ENCODE results near the gene NOTCH4.
"Not testable (repeated sequence)": the region's sequence is repeated elsewhere in the genome, so short reads cannot be mapped to it uniquely, and the experiment has no call there.

Gene NOTCH4

GRCh38 chr6:32223258-32224235, at the start of gene NOTCH4:
TSS of gene NOTCH4 (minus strand) at chr6:32224067. CDS start at chr6:32223928, 139 bp downstream.
- DNase-seq, result no peak

- DNase-seq, result no peak
Measured at GRCh38 chr6:32271429-32271828, 47.6 kb upstream of the NOTCH4 start.

GRCh38 chr6:32268459-32268858, 44.6 kb upstream of the NOTCH4 start:
- DNase-seq, result not testable (repeated sequence)

DNA sequence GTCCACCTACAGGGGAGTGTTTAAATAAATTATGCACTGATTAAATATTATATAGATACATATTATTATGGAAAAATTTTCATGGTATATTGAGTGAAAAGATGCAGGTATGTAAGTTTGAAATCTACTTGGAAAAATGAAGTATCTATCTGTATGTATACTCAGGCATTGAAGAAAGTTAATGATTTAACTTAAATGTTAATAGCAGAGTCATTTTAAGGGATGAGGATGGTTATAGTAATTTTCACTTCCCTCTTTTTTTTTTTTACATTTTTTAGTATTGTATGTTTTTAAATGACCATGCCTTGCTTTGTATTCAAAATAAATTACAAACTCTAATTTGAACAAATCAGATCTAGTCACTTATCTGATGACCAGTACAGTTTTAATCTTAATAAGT, 43.2 kb upstream of the NOTCH4 start:
- no peak for DNase-seq

- not testable (repeated sequence) for DNase-seq
Measured at GRCh38 chr6:32257262-32257661, 33.4 kb upstream of the NOTCH4 start.

DNA sequence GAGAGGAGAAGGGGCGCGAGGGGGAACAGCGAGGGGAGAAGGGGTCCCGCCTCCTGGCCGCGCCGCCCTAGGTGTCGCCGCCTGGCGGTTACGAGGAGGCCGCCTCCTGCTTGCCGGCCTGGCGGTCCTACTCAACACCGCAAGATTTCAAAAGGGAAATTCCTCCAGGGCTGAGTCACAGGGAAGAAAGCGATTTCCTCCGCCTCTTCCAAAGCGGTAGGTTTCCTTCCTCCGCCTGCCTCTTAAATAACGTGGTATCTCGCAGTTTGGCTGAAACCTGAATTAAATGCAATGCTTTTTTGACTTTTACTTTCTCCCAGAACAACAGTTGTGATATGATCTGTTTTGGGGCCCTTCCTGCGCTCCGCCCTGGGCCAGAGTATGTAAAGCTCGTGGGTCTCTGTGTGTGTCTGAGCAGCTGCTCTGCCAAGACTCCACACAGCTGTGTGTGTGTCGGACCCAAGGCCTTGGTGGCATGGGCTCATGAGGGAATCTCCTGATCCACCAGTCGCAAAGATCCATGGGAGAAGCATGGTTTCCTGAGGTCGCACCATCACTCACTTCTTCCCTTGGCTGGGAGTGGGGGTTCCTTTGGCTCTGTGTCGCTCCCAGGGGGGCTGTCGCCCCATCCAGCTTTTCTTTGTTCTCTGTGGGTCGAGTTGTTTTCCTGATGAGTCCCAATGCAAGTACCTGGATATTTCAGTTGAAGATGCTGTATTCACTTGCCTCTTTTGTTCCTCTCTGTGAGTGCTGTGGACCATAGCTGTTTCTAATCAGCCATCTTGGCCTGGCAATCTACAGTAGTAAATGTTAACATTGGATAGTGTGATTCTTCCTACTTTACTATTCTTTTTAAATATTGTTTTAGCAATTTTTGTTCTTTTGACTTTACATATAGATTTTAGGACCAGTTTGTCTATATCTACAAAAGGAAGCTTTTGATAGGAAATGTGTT, 31.6 kb upstream of the NOTCH4 start:
- peak; percentile 69 for DNase-seq

DNA sequence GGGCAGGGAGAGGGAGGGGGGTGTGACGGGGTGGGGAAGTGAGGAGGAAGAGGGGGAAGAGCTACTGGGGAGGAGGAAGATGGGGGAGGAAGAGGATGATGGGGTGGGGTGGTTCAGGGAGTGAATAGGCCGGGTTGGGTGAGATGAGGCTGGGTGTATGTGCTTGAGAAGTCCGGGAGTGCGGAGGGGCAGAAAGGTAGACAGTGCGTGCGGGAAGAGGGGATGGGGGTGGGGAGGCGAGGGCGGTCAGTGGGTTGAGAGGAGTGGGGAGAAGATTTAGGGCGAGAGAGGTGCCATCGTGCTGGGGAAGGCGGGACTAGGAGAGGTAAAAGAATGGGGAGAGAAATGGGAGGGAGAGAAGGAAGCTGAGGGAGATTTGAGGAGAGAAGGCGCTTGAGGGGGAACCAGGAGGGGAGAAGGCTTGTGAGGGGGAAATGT, 30.9 kb upstream of the NOTCH4 start:
- no peak for DNase-seq

- DNase-seq, result no peak
Measured at GRCh38 chr6:32252331-32253009, 28.6 kb upstream of the NOTCH4 start.

DNA sequence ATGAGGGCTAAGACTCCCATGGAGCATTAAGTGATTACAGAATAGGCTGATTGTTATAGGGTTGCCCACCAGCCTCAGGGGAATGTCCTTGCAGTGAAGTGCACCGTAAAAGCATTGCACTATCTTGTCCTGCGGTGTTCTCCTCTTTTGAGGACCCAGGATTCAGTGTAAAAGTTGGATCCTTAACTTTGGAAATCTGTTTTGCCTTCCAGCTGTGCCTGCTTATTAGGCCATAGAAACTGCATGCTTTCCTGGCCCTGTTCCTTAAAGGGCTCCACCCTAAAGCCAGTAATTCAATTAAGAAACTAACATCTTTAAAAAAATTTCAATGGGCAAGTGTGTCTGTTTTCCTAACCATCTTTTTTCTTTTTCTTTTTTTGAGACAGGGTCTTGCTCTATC, 25.4 kb upstream of the NOTCH4 start:
- no peak for DNase-seq

- no peak for DNase-seq
Measured at GRCh38 chr6:32247401-32247800, 23.5 kb upstream of the NOTCH4 start.

DNA sequence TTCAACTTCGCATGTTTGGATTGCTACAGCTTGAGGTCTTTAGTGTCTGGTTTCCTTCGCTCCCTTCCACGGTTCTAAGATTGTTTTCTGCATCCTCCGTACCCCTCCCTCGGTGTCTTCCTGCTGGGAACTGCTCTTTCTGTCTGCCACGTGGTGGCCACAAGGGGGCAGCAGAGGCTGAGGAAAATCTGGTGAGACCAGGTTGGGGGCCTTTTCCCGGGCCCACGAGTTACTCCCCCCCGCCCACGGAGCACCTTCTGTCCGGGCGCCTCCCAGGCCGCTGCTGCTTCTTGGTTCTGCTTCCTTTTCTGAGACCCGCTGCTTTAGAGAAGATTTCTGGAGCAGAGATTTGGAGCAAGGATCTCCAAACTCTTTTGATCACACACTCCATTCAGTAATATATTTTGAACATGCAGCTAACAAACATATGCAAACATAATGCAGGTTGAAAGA, 21.1 kb upstream of the NOTCH4 start:
- peak; percentile 70 for DNase-seq

- no peak for DNase-seq
Measured at GRCh38 chr6:32244270-32244669, 20.4 kb upstream of the NOTCH4 start.

DNA sequence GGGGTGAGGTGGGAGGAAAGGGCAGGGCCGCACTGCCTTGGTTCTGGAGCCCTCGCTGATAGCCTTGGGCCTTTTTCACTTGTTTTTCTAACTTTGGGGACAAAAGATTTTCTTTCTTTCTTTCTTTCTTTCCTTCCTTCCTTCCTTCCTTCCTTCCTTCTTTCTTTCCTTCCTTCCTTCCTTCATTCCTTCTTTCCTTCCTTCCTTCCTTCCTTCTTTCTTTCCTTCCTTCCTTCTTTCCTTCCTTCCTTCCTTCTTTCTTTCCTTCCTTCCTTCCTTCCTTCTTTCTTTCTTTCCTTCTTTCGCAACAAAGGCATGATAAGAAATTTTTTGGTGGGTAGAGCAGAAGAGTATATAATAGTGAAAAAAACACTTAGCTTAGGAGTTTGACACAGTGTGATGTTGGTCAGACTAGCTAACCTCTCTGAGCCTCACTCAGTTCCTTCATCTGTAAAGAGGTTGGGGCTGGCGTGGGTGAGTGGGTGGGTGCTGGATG, 18.5 kb upstream of the NOTCH4 start:
- not testable (repeated sequence) for DNase-seq

GRCh38 chr6:32240686-32241085, 16.8 kb upstream of the NOTCH4 start:
- no peak for DNase-seq

DNA sequence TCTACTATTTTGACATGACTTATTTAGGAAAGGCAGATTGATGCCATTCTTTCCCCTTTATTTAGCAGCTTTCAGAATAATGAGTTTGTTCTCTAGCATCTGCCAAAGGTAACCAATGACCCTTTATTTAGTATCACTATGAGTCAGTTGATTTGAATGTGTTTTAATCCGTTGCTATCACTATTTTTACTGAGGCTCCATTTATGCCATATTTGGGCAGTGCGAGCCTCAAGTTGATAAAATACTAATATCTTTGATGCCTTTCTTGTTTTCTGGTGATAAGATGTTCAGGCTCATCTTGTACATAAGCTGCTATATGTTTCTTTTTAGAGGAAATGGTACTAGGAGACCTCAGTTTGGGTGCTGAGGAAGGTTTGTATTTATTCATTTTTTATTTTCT, 15.6 kb upstream of the NOTCH4 start:
- DNase-seq, result no peak

- DNase-seq, result no peak
Measured at GRCh38 chr6:32234934-32235333, 11.1 kb upstream of the NOTCH4 start.

DNA sequence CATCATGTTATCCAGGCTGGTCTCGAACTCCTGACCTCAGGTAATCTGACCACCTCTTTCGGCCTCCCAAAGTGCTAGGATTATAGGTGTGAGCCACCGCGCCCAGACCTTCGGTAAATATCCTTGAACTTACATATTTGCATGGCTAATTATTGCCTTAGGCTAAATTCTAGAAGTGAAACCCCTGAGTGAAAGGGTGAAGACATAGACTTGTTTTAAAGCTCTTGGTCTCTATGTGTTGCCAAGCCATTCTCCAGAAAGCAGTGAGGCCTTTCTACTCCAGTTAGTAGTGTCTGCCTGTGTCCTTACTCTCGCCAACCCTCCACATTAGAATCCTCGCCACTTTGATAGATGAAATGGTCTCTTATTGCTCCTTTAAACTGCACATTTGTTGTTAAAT, 2.6 kb upstream of the NOTCH4 start:
- no peak for DNase-seq

DNA sequence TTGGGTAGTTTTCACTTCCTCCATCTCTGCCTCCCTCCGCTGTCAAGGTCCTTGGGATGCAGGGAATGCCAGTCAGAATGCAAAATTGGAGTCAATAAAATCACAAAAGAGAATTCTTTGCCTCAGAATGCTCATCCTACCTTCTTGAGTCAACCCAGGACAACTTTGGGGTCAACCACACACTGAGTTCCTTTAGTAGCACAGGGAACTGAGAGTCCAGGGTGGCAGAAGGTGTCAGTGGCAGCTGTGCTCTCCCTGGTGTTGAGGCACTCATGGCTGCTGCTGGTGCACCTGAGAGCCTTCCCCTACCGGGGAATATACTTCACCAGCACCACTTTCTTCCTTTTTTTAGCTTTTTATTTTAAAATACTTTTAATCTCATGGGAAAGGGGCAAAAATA, 829 bp upstream of the NOTCH4 start:
- no peak for DNase-seq

DNA sequence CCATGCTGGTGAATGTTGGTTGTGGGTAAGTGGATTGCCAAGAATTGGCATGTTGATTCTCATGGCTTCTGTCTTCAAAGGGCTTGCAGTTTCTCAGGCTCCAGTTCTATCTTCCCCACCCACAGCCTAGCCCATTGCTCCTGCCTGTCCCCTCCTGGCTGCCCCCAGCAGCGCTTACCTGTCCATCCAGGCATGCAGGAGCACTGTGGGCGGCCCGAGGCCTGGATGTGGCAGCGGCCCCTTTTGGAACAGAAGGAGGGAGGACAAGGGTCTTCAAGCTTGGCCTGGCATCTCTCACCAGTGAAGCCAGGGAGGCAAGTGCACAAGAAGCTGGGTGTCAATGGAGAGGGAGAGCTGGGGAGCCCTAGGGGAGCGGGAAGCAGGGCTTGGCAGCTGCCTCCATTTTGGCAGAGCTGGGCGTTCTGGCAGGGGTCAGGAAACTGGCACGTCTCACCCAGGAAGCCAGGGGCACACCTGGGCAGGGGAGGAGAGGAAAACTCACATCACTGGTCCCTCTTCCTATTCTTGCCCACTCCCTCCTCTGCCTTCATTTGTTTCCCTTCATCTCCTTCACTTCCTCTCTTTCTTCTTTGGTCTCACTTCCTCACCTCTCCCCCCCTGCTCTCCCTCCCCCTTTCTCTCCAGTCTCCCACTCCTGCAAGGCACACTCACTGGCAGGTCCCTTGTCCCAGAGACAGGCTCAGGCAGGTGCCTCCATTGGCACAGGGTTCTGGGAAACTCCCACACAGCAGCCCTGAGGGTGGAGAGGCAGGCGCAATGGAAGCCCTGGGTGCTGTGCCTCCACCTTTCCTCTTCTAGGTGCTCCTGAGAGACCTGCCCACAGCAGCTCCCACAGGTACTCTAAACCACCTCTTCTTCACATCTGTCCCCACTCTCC, 1.3 kb downstream of the NOTCH4 start:
- DNase-seq, result no peak

GRCh38 chr6:32220021-32220420, 3.8 kb downstream of the NOTCH4 start:
- no peak for DNase-seq

DNA sequence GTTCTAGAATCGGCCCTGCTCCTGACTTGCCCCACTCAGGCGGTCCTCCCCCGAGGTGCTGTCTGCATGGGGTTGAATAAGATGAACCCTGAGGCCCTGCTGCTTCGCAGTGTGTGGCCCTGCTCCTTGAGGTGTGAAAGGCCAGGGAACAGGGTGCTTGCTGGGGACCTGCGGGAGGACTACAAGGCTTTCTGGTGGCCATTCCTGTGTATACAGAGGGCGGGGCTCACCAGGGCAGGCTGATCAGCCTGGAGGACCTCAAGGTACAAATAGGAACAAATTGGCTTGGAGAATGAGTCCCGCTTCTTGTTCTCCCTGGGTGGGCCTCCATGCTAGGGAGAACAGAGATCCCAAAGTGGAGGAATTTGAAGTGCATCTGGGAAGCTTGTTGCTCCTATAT, 5.7 kb downstream of the NOTCH4 start:
- no peak for DNase-seq
